Measurements from ENCODE around the gene SCN5A. TPM values are rescaled to one million over a fixed set of nuclear protein-coding genes. Genes with fewer than 3 reads are reported as not detected.

SCN5A gene
- polyA plus RNA-seq (2012; ENCODE audit: low read depth, missing spikeins): not detected

GRCh38 chr3:38649500-38650247 is at the start of gene SCN5A:
Gene SCN5A, minus strand, starts transcription at chr3:38649687. Its CDS starts 16,380 bp downstream, at chr3:38633307.
- DNase-seq (ENCODE audit: insufficient read length, low spot score) (peak; percentile 69), FAIRE-seq (peak; percentile 69)
- TF ChIP-seq POLR2AphosphoS5 (IDR thresholded peaks at IDR 0.05; ENCODE audit: low read depth, low read length) (no peak), TAF1 (IDR thresholded peaks at IDR 0.05; ENCODE audit: low read depth, low read length) (no peak), POU2F2 (IDR thresholded peaks at IDR 0.05; ENCODE audit: low read depth, low read length) (no peak), SPI1 (IDR thresholded peaks at IDR 0.05; ENCODE audit: low read depth, low read length) (no peak), PAX5 (IDR thresholded peaks at IDR 0.05; ENCODE audit: insufficient read depth, low read length, severe bottlenecking) (no peak), POLR2A (IDR thresholded peaks at IDR 0.05; ENCODE audit: low read depth, low read length) (no peak)

DNA sequence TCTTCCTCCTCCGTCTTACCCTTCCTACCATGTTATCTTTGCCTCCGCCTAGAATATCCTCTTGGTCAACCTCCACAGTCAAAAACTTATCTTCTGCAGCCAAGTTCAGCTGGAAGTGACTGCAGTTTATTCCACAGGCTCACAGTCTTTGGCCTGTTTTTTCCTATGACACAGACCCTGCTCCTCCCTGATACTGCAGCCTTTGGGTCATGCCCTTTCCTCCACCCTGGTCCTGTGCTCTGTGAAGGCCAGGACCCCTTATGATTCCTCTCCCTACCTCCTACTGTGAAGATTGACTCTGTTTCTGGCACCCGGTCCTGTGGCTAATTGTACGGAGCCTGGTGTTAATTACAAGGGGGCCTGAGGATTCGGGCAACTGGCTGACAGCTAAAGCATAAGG is 49.3 kb upstream of the SCN5A start:
- no peak for DNase-seq (ENCODE audit: insufficient read length, low spot score)
- TF ChIP-seq POLR2AphosphoS5 (IDR thresholded peaks at IDR 0.05; ENCODE audit: low read depth, low read length) (no peak), POU2F2 (IDR thresholded peaks at IDR 0.05; ENCODE audit: low read depth, low read length) (no peak), POLR2A (IDR thresholded peaks at IDR 0.05; ENCODE audit: low read depth, low read length) (no peak), PAX5 (IDR thresholded peaks at IDR 0.05; ENCODE audit: insufficient read depth, low read length, severe bottlenecking) (no peak), TAF1 (IDR thresholded peaks at IDR 0.05; ENCODE audit: low read depth, low read length) (no peak), SPI1 (IDR thresholded peaks at IDR 0.05; ENCODE audit: low read depth, low read length) (no peak)
- FAIRE-seq: no peak

- no peak for FAIRE-seq
- DNase-seq (ENCODE audit: insufficient read length, low spot score): no peak
- TF ChIP-seq POU2F2 (IDR thresholded peaks at IDR 0.05; ENCODE audit: low read depth, low read length) (no peak), TAF1 (IDR thresholded peaks at IDR 0.05; ENCODE audit: low read depth, low read length) (no peak), SPI1 (IDR thresholded peaks at IDR 0.05; ENCODE audit: low read depth, low read length) (no peak), POLR2AphosphoS5 (IDR thresholded peaks at IDR 0.05; ENCODE audit: low read depth, low read length) (no peak)
Observed at GRCh38 chr3:38698061-38698460, 48.6 kb upstream of the SCN5A start.

GRCh38 chr3:38696034-38696433 is 46.5 kb upstream of the SCN5A start:
- DNase-seq (ENCODE audit: insufficient read length, low spot score): no peak
- no peak for TF ChIP-seq PAX5 (IDR thresholded peaks at IDR 0.05; ENCODE audit: insufficient read depth, low read length, severe bottlenecking)
- no peak for TF ChIP-seq POLR2A (IDR thresholded peaks at IDR 0.05; ENCODE audit: low read depth, low read length)
- no peak for TF ChIP-seq POLR2AphosphoS5 (IDR thresholded peaks at IDR 0.05; ENCODE audit: low read depth, low read length)
- no peak for FAIRE-seq

DNA sequence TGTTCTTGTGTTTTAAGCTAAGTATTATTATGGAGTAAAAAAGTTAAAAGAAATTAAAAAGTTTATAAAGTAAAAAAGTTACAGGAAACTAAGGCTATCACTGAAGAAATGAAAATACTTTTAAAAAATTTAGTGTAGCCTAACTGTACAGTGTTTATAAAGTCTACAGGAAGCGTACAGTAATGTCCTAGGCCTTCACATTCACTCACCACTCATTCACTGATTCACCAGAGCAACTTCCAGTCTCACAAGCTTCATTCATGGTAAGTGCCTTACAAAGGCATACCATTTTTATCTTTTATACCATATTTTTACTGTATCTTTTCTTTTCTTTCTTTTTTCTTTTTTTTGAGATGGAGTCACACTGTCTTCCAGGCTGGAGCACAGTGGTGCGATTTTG is 40.7 kb upstream of the SCN5A start:
- FAIRE-seq (no peak), DNase-seq (ENCODE audit: insufficient read length, low spot score) (no peak)
- TF ChIP-seq POLR2AphosphoS5 (IDR thresholded peaks at IDR 0.05; ENCODE audit: low read depth, low read length): no peak
- no peak for TF ChIP-seq SPI1 (IDR thresholded peaks at IDR 0.05; ENCODE audit: low read depth, low read length)
- no peak for TF ChIP-seq TAF1 (IDR thresholded peaks at IDR 0.05; ENCODE audit: low read depth, low read length)
- no peak for TF ChIP-seq POU2F2 (IDR thresholded peaks at IDR 0.05; ENCODE audit: low read depth, low read length)
- no peak for TF ChIP-seq PAX5 (IDR thresholded peaks at IDR 0.05; ENCODE audit: insufficient read depth, low read length, severe bottlenecking)
- no peak for TF ChIP-seq POLR2A (IDR thresholded peaks at IDR 0.05; ENCODE audit: low read depth, low read length)

DNA sequence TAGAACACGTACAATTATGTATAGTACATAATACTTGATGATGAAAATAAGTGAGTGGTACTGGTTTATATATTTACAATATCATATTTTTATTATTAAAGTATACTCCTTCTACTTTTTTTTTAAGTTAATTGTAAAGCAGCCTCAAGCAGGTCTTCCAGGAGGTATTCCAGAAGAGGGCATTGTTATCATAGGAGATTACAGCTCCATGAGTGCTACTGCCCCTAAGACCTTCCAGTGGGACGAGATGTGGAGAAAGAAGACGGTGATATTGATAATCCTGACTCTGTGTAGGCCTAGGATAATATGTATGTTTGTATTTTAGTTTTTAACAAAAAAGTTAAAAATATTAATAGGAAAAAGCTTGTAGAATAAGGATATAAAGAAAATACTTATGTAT is 40.3 kb upstream of the SCN5A start:
- TF ChIP-seq SPI1 (IDR thresholded peaks at IDR 0.05; ENCODE audit: low read depth, low read length): no peak
- TF ChIP-seq POU2F2 (IDR thresholded peaks at IDR 0.05; ENCODE audit: low read depth, low read length): no peak
- TF ChIP-seq TAF1 (IDR thresholded peaks at IDR 0.05; ENCODE audit: low read depth, low read length): no peak
- no peak for TF ChIP-seq PAX5 (IDR thresholded peaks at IDR 0.05; ENCODE audit: insufficient read depth, low read length, severe bottlenecking)
- TF ChIP-seq POLR2A (IDR thresholded peaks at IDR 0.05; ENCODE audit: low read depth, low read length): no peak
- TF ChIP-seq POLR2AphosphoS5 (IDR thresholded peaks at IDR 0.05; ENCODE audit: low read depth, low read length): no peak
- DNase-seq (ENCODE audit: insufficient read length, low spot score): no peak
- no peak for FAIRE-seq

GRCh38 chr3:38689346-38689745 is 39.9 kb upstream of the SCN5A start:
- TF ChIP-seq TAF1 (IDR thresholded peaks at IDR 0.05; ENCODE audit: low read depth, low read length) (no peak), POLR2A (IDR thresholded peaks at IDR 0.05; ENCODE audit: low read depth, low read length) (no peak), SPI1 (IDR thresholded peaks at IDR 0.05; ENCODE audit: low read depth, low read length) (no peak), POLR2AphosphoS5 (IDR thresholded peaks at IDR 0.05; ENCODE audit: low read depth, low read length) (no peak), PAX5 (IDR thresholded peaks at IDR 0.05; ENCODE audit: insufficient read depth, low read length, severe bottlenecking) (no peak), POU2F2 (IDR thresholded peaks at IDR 0.05; ENCODE audit: low read depth, low read length) (no peak)
- DNase-seq (ENCODE audit: insufficient read length, low spot score) (no peak), FAIRE-seq (no peak)

- no peak for TF ChIP-seq PAX5 (IDR thresholded peaks at IDR 0.05; ENCODE audit: insufficient read depth, low read length, severe bottlenecking)
- no peak for TF ChIP-seq POU2F2 (IDR thresholded peaks at IDR 0.05; ENCODE audit: low read depth, low read length)
- no peak for FAIRE-seq
Observed at GRCh38 chr3:38687321-38687720, 37.8 kb upstream of the SCN5A start.

GRCh38 chr3:38684546-38684945 is 35.1 kb upstream of the SCN5A start:
- no peak for FAIRE-seq
- TF ChIP-seq TAF1 (IDR thresholded peaks at IDR 0.05; ENCODE audit: low read depth, low read length) (no peak), POU2F2 (IDR thresholded peaks at IDR 0.05; ENCODE audit: low read depth, low read length) (no peak), SPI1 (IDR thresholded peaks at IDR 0.05; ENCODE audit: low read depth, low read length) (no peak), PAX5 (IDR thresholded peaks at IDR 0.05; ENCODE audit: insufficient read depth, low read length, severe bottlenecking) (no peak), POLR2A (IDR thresholded peaks at IDR 0.05; ENCODE audit: low read depth, low read length) (no peak), POLR2AphosphoS5 (IDR thresholded peaks at IDR 0.05; ENCODE audit: low read depth, low read length) (no peak)
- DNase-seq (ENCODE audit: insufficient read length, low spot score): no peak

More at GRCh38 chr3:38687321-38687720, 37.8 kb upstream of the SCN5A start:
- DNase-seq (ENCODE audit: insufficient read length, low spot score): no peak

GRCh38 chr3:38669668-38670067 is 20.2 kb upstream of the SCN5A start:
- no peak for FAIRE-seq
- no peak for TF ChIP-seq SPI1 (IDR thresholded peaks at IDR 0.05; ENCODE audit: low read depth, low read length)
- TF ChIP-seq TAF1 (IDR thresholded peaks at IDR 0.05; ENCODE audit: low read depth, low read length): no peak
- no peak for TF ChIP-seq POU2F2 (IDR thresholded peaks at IDR 0.05; ENCODE audit: low read depth, low read length)
- TF ChIP-seq POLR2A (IDR thresholded peaks at IDR 0.05; ENCODE audit: low read depth, low read length): no peak
- TF ChIP-seq PAX5 (IDR thresholded peaks at IDR 0.05; ENCODE audit: insufficient read depth, low read length, severe bottlenecking): no peak
- no peak for TF ChIP-seq POLR2AphosphoS5 (IDR thresholded peaks at IDR 0.05; ENCODE audit: low read depth, low read length)
- DNase-seq (ENCODE audit: insufficient read length, low spot score): no peak

Data from GM12891 (cell line).